VCaP (cell line): ENCODE data around the gene GNG14.
"Not testable (repeated sequence)": the region's sequence is repeated elsewhere in the genome, so short reads cannot be mapped to it uniquely, and the experiment has no call there.

Experiments
- H3K27ac ChIP-seq: fragments of 450-650 bp; 2 replicates; pipeline ENCODE4 v1.5.1; 2017
- TF ChIP-seq, protein P1 (sequence below): fragments of 450-650 bp; conservative IDR thresholded peaks from 2 replicates; pipeline ENCODE4 v1.5.1; 2017; ENCODE audit warnings: mild to moderate bottlenecking, moderate library complexity

GNG14 gene

DNA sequence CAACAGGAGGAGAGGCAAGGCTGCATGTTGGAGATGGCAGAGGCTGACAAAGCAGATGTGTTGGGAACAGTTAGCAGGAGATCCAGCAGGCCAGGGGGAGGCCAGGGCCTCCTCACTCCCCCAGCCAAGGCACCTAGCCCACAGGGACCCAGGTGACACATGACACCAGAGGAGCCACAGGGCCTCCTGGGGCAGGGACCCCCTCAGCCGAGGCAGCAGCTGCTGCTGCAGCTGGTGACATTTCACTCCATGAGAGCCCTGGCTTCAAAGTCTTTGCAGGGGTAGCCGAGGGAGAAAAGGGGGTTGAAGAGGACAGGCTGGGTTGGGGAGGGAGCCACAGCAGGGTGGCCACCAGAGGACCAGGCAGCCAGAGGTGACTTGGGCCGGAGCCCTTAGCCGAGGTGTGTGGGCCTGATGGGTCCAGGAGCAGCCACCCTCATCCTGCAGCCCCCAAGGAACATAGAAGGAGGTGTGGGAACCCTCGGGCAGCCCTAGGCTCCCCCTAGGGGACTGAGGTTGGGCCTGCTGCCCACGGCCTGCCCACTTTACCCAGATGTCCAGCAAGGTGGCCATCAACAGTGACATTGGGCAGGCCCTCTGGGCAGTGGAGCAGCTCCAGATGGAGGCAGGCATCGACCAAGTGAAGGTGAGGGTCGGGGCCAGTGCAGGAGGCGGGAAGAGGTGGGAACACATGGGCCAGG lies at the start of gene GNG14:
TSS of gene GNG14 (plus strand) at position 503 of the 701 bp plus-strand sequence. CDS start at position 554, 51 bp downstream.
- no peak within 1 kb of the TSS for H3K27ac ChIP-seq
- TF ChIP-seq, protein P1, sequence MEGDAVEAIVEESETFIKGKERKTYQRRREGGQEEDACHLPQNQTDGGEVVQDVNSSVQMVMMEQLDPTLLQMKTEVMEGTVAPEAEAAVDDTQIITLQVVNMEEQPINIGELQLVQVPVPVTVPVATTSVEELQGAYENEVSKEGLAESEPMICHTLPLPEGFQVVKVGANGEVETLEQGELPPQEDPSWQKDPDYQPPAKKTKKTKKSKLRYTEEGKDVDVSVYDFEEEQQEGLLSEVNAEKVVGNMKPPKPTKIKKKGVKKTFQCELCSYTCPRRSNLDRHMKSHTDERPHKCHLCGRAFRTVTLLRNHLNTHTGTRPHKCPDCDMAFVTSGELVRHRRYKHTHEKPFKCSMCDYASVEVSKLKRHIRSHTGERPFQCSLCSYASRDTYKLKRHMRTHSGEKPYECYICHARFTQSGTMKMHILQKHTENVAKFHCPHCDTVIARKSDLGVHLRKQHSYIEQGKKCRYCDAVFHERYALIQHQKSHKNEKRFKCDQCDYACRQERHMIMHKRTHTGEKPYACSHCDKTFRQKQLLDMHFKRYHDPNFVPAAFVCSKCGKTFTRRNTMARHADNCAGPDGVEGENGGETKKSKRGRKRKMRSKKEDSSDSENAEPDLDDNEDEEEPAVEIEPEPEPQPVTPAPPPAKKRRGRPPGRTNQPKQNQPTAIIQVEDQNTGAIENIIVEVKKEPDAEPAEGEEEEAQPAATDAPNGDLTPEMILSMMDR: no peak

GRCh38 chr19:12638611-12639182 lies 49.1 kb upstream of the GNG14 start:
- TF ChIP-seq, protein P1: no peak
- H3K27ac ChIP-seq: no peak overlapping the region

GRCh38 chr19:12639901-12640613 lies 47.7 kb upstream of the GNG14 start:
- TF ChIP-seq, protein P1: peak; percentile 86
- H3K27ac ChIP-seq: no peak overlapping the region

- TF ChIP-seq, protein P1: no peak
Measured at GRCh38 chr19:12641456-12641855, 46.3 kb upstream of the GNG14 start.

DNA sequence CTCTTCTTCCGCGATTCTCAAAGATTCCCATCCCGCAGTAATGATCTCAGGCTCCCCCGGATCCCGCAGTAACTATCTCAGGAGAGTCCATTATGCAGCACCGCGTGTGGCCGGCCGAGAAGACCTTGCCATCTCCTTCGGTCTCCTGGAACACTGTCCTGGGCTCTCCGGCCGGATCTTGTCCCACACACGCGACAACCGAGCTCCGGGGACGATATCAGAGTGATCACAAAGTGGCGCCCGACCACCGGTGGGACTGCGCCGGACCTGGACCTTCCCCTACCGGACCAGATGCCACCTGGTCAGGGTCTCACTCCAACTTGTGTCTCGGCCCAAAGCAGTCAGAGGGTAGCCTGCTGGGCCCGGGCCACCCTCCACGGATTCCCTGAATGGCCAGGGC lies 45.3 kb upstream of the GNG14 start:
- TF ChIP-seq, protein P1: no peak
- H3K27ac ChIP-seq: no peak overlapping the region

More at GRCh38 chr19:12641456-12641855, 46.3 kb upstream of the GNG14 start:
- H3K27ac ChIP-seq: no peak overlapping the region

- H3K27ac ChIP-seq: not testable (repeated sequence)
Measured at GRCh38 chr19:12643716-12644115, 44.1 kb upstream of the GNG14 start.

- H3K27ac ChIP-seq: no peak overlapping the region
- TF ChIP-seq, protein P1: no peak
Measured at GRCh38 chr19:12646551-12646950, 41.2 kb upstream of the GNG14 start.
